GM18867 (cell line): ENCODE measurements around the gene RYR1.
"Not testable (repeated sequence)": the region's sequence is repeated elsewhere in the genome, so short reads cannot be mapped to it uniquely, and the experiment has no call there.

ENCODE experiments used
- ATAC-seq: cut with Tn5 transposase; IDR thresholded peaks from one replicate; pipeline ENCODE4 v1.9.1; 2021; ENCODE audit warnings: mild to moderate bottlenecking, moderate library complexity; ENCODE audit not compliant: unreplicated experiment

The RYR1 gene

DNA sequence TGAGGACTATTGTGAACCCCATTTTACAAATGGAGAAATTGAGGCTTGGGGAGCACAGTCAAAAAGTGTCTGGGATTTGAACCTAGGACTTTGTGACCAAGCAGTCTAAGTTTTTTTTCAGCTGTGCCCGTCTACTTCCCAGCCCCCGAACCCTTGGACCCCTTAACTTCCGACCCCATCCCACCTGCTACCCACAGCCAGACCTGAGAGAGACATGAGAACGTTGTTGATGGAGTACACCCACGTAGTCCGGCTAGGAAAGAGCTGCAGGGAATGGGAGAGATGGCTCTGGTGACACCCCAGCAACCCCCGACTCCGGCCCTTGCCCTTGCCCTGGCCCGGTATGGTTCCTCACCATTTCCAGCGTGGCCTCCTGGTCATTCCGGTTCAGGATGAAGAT, 166.2 kb downstream of the RYR1 start:
- ATAC-seq = no peak

DNA sequence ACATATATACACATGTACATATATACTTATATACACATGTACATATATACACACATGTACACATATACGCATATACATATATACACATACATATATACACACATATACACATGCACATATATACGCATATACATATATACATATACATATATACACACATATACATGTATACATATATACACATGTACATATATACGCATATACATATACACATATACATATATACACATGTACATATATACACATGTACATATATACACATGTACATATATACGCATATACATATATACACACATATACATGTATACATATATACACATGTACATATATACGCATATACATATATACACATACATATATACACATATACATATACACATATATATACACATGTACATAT, 169.4 kb downstream of the RYR1 start:
- not testable (repeated sequence) for ATAC-seq

DNA sequence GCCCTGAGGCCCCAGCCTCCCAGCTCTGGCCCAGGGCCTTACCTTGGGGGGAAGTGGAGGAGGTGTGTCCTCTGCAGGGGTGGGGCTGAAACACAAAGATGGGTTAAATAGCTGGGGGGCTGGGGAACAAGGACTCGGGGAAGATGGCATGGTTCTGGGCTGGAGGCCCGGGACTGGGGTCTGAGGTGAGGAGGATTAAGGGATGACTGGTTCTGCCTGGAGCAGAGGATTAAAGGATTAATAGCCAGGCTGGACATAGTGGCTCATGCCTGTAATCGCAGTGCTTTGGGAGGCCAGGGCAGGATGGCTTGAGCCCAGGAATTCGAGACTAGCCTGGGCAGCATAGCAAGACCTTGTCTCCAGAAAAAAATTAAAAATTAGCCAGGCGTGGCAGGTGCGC, 172.6 kb downstream of the RYR1 start:
- no peak for ATAC-seq

DNA sequence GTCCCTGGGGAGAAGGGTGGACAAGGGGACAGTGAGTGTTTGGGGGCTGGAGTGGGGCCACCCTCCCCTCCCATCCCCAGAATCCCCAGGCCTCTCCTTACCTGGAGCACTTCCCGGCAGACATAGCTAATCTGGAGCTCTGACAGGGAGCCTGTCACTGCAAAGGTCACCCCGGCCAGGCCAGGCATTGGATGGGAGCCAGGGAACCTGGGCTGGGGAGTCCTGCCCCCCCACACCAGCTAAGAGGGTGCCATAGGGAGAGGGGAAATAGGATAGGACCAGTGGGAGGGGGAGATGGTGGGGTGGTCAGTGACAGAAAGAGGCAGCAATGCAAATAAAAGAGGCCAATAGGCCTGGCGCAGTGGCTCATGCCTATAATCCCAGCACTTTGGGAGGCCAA, 180.8 kb downstream of the RYR1 start:
- no peak for ATAC-seq

DNA sequence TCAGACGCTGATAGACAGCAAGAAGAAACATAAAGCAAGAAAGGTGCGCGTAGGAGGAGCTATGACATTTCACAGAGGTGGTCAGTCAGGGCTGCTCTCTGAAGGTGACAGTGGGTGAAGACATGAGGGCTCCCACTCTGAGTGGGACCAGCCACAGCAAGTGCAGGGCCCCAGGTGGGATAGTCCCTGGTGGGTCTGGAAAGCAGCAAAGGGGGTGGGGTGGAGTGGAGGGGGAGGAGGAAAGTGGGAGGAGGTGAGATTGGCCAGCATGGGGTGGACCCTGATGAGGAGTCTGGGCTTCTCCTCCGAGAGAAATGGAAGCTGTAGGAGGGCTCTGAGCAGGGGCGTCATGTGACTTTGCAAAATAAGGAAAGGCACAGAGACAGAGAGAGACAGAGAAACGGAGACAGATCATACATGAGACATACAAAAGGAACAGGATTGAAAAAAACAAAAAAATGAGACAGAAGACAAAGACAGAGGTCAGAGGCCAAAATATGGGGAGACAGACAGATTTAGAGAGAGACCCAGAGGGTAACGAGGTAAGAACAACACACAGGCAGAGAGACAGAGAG, 181.6 kb downstream of the RYR1 start:
- no peak for ATAC-seq

DNA sequence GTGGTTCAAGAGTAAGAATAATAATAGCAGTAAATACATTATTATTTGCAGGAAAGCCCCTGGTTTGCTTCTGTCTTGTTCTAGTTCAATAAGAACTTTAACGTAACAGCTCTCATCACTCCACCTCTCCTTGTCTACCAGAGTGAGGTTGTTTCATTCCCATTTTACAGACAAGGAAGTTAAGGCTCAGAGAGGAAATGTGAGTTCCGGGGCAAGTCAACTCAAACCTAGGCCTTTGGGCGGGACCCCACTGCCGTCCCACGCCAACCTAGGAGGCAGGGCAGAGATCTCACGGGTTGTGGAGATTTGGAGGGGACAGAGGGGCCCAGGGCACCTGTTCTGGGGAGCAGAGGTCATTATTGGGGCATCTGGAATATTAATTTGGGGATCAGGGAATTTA, 182.8 kb downstream of the RYR1 start:
- ATAC-seq = no peak

DNA sequence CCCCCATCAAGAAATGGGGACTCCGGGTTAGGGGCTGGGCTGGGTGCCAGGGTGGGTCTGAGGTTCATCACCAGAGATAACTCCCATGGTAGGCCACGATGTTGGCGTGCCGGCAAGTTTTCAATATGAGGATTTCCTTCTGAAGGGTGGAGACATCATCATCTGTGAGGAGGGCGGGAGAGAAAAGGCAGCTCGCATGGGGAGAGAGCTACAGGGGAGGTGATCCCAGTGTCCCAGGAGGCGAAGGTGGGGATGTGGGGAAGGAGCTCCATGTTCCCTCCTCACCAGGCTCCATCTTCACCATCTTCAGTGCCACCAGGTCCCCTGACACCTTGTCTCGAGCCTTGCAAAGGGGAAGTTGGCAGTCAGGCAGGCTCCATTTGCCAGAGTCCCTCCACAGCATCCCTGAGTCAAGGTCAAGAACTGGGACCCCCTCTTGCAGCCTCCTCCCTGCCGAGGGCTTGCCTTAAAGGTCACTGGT, 183.8 kb downstream of the RYR1 start:
- peak; percentile 0 for ATAC-seq

DNA sequence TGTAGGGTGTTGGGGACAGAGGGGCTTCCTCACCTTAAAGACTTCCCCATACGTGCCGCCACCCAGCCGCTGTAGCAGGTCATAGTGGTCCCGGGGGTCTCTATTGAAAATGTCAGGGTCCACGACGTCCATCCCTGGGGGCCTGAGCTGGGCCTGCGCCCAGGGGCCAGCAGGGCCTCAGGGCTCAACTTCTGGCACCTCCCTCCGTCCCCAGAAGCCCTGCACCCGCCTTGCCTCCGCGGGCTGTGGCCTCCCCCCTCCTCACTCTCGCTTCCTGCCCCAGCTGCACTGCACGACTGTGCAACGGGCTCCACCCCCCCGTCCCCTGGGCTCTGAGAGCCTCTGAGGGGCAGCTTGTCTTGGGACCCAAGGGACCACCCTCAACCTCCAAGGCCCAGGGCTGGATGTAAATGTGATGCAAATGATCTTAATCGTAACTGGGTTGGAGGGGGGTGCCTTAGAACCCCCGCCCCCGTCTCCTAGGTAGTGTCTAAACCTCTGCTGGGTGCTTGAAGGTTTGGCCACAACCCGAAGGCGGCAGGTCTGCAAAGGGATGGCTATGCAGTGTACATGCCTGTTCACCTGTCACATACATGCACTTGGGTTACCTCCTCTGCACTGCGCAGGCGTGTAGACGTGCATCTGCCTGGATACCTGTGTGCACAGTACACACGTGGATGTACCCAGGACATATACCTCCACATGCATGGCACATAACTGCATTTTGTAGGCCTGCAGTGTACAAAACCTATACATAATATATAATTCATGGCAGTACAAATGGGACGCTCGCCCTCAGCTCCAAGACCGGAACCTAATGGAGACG, 184.5 kb downstream of the RYR1 start, which contains the start of gene MAP4K1:
Gene MAP4K1 (minus strand): TSS at position 190 of the 826 bp plus-strand sequence. CDS start 58 bp downstream, at position 132.
- peak; percentile 61 for ATAC-seq

DNA sequence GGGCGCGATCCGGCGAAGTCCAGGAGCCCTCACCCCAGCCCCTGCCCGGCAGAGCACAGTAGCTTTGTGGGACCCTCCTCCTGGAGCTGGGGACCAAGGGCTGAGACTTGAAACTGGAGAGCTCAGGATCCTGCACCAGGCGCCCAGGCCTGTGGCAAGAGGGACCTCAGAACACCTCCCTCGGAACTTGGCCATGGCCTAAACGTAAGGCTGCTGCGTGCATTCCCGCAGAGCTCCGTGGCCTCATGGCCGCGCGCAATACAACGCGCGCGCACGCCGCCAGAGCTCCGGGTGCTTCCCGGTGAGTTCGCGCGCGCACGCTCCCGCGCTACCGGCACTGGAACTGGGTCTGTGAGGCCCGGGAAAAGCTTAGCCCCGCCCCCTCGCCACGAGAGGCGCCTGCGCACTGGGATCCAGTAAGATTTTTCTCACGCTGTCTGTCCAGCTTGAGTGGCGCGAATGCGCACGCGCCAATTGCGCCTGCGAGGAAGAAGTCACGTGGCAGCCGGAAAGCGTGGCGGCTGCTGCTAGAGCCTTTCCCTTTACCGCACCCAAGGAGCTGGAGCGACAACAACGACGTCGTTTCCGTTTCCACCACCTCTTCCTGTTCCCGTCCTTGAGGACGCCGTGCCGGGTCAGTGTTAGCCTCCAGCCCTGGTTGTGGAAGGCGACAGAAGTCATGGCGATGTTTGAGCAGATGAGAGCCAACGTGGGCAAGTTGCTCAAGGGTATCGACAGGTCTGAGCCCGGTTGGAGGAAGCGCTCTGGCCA, 185.3 kb downstream of the RYR1 start, which contains the start of gene EIF3K:
Gene EIF3K (plus strand): TSS at position 599 of the 771 bp plus-strand sequence. CDS start 81 bp downstream, at position 680.
- peak; percentile 61 for ATAC-seq

DNA sequence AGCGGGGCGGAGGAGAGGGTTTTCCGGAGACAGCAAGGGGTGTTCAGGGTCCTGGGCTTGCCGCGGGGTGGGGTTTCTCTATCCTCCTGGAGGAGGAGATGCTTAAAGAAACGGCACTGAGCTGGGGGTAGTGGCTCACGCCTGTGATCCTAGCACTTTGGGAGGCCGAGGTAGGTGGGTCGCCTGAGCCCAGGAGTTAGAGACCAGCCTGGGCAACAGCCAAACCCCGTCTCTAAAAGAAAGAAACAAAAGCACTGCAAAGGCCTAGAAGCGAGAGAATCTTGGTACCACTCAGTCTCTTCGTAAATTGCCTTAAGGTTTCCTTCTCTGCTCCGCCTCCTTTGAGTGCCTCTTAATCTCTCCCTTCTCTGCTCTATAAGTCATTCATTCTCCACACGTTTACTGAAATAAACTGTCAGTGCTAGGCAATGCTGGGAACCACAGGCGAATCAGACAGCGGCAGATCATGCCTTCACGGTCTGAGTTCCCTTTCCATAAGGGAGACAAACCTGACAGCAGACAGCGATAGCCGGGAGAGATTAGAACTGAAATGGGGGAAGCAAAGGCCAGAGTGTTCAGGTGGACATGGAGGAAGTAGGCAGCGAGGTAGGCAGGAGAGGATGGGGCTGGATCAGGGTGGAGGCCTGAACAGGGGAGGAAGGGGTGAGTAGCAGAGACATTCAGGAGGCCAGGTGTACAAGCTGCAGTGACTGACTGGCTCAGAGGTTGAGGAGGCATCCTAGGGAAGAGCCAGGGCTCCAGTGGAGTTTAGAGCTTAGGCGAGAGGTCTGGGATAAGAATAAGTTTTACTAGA, 186.1 kb downstream of the RYR1 start:
- ATAC-seq = no peak

DNA sequence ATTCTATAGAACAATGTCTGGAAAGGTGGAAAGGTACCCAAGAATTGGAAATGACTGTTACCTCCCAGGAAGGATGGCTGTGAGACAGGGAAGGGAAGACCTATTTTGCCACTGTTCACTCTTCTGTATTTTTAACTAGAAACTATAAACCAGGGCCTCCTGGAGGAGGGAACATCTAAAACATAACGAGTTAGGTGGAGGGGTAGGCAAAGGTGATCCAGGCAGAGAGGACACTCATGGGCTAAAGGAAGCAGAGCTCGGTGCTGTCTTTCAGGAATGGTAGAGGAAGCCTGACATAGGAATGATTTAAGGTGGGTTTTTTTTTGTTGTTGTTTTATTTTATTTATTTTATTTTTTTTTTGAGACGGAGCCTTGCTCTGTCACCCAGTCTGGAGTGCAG, 191.3 kb downstream of the RYR1 start:
- ATAC-seq = no peak

DNA sequence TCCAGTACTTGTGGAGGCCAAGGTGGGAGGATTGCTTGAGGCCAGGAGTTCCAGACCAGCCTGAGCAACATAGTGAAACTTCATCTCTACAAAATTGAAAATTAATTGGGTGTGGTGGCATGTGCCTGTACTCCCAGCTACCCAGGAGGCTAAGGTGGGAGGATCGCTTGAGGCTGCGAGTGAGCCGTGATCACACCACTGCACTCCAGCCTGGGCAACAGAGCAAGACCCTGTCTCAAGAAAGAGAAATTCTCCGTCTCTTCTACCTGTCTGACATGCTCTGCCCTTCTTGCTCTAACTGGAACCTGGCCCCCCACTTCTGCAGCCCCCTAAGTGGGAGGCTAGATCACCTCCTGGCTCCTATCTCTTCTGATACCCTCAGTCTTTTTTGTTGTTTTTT, 192.9 kb downstream of the RYR1 start:
- ATAC-seq = no peak

DNA sequence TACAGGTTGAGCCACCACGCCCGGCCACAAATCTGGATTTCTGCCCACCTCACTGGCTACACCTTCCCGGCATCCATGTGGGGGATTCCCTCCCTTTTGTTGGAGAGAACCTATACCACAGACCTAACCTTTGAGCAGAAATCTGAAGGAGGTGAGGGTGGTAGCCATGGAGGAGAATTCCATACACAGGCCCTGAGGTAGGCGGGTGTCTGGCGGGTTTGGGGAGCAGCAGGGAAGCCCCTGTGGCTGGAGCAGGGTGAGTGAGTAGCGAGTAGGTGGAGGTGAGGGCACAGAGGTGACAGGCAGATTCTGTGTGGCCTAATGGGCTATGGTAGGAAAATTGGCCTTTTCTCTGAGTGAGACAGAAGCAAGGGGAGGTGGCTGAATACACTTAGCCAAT, 196.1 kb downstream of the RYR1 start:
- no peak for ATAC-seq

DNA sequence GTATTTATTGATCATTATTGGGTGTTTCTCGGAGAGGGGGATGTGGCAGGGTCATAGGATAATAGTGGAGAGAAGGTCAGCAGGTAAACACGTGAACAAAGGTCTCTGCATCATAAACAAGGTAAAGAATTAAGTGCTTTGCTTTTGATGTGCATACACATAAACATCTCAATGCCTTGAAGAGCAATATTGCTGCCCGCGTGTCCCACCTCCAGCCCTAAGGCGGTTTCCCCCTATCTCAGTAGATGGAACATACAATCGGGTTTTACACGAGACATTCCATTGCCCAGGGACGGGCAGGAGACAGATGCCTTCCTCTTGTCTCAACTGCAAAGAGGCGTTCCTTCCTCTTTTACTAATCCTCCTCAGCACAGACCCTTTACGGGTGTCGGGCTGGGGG, 197.8 kb downstream of the RYR1 start:
- ATAC-seq = not testable (repeated sequence)

DNA sequence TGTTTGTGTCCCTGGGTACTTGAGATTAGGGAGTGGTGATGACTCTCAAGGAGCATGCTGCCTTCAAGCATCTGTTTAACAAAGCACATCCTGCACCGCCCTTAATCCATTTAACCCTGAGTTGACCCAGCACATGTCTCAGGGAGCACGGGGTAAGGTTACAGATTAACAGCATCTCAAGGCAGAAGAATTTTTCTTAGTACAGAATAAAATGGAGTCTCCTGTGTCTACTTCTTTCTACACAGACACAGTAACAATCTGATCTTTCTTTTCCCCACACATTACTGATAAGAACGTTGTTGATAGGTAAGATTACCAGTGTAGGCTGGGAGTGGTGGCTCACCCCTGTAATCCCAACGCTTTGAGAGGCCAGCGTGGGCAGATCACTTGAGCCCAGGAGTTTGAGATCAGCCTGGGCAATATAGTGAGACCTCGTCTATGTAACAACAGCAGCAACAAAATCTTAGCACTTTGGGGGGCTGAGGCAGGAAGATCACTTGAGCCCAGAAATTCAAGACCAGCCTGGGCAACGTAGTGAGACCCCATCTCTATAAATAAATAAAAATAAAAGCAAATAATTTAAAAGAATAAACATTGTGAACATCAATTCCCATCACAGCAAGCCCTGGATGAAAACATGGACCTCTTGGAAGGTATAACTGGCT, 198.5 kb downstream of the RYR1 start:
- ATAC-seq = not testable (repeated sequence)

DNA sequence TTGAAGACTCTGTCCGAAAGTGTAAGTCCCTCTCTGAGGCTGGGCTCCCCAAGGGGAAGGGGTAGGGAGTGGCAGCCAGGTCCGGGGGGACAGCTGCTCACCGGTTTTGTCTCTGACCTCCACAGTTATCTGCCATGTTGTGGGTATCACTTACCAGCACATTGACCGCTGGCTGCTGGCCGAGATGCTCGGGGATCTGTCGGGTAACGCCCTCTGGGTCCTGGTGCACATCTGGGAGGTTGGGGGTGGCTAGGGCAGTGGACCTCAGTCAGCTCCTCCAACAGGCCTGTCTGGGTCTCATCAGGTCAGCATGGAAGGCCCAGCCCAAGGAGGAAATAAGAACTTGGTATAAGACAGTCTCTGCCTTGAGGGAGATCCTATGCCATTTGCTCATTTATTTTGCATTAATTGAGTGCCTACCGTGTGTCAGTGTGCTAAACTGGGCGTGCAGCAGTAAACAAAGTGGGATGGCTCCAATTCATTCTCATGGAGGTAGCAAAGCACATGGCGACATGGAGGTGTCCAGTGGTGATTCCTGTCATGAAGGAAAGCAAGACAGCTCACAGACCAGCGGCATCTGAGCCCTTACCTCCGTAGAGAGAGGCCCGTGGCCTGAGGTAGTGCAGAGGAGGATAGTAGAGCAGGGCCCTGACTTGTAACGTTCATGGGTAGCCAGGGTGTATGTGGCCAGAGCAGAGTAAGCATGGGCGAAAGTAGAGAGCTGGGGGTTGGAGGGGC, 199.2 kb downstream of the RYR1 start:
- no peak for ATAC-seq

DNA sequence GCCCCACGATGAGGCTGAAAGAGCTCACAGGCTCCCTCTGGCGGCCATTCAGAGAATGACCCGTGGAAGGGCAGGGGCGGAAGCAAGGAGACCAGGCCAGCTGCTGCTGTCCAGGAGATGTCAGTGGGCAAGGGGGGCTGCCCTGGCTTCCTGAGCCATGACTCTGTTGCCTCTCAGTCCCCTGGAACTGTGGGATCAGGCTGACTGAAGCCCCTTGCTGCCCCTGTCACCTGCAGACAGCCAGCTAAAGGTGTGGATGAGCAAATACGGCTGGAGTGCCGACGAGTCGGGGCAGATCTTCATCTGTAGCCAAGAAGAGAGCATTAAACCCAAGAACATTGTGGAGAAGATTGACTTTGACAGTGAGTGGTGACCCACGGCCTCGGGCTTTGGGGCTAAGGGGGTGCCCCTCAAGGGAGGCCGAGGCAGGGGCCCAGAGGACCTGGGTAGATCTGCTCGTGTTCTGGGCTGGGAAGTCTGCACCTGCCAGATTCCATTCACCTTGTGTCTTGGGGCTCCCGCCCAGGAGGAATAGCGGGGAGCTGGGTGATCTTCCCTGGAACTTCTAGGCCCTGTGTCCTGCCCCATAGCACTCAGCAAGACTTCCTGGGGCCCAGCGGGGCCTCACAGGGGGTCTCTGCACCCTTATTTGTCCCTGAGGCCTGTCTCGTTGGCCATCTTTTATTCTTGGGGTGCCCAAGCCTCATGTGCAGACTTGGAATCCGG, 201.4 kb downstream of the RYR1 start:
- no peak for ATAC-seq

DNA sequence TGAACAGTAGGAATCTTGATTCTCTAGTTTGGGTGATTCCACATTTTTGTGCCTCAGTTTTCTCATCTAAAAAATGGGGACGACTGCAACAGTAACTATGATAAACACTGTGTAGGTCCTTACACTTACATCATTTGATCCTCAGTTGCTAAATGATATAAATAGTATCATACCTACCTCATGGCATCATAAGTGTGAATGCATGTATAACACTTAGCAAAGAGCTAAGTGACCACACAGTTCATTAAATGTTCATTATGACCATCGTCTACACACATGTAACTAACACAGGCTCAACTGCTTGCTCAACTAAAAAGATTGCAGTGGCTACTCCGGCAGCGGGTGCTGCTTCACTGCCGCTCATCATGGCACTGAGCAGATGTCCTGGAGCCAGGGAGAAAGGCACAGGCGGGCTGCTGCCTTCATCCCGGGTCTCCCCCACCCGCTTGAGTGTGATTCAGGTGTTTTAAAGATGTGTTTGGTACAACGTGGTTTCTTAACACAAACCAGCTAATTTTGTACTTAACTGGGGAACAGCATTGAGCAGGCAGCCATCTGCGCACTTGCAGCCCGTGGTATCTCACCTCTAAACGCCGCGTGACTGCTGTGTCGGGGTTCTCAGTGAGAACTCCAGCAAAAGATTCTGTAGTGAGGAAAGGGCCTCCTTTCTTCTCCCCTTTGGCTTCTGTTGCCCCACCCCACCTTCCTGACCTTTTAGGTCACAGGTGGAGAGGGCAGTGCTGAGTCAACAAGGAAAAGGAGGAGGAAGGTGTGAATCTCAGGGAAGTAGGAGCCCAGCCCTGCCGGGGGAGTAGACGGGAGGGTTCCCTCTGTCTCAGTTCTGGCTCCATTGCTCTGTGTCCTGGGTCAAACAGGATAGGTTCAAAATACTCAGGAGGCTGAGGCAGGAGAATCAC, 202.2 kb downstream of the RYR1 start:
- ATAC-seq = no peak
